HEK293T (cell line): Measurements from ENCODE around the gene RNF10.

ENCODE experiments used
- CTCF ChIA-PET: fragments of 350-600 bp; formaldehyde crosslinking; extraction: SDS; loops from one replicate; lab custom pipeline; 2021; ENCODE audit warnings: antibody characterized with exemption, inconsistent platforms; lab: Yijun Ruan, JAX
- POLR2A ChIA-PET: fragments of 350-600 bp; formaldehyde crosslinking; extraction: SDS; loops from one replicate; lab custom pipeline; 2020; ENCODE audit warnings: antibody characterized with exemption, inconsistent platforms; lab: Yijun Ruan, JAX
- DNase-seq: peaks from one replicate; pipeline ENCODE4 v3.0.0; 2012; ENCODE audit warnings: mixed read lengths; ENCODE audit errors: extremely low spot score
- ARNT ChIP-seq: fragments of 450-650 bp; IDR thresholded peaks from 2 replicates; pipeline ENCODE4 v1.6.1; 2017; ENCODE audit warnings: mild to moderate bottlenecking
- BHLHE40 ChIP-seq: fragments of 450-650 bp; IDR thresholded peaks from 2 replicates; pipeline ENCODE4 v1.6.1; 2016; ENCODE audit warnings: mild to moderate bottlenecking, moderate library complexity, borderline replicate concordance
- CTBP1 ChIP-seq: fragments of 450-650 bp; IDR thresholded peaks from 2 replicates; pipeline ENCODE4 v1.6.1; 2016; ENCODE audit warnings: borderline replicate concordance
- ELF4 ChIP-seq: fragments of 450-650 bp; IDR thresholded peaks from 2 replicates; pipeline ENCODE4 v1.6.1; 2017; ENCODE audit warnings: antibody characterized with exemption
- FOXA1 ChIP-seq: fragments of 450-650 bp; IDR thresholded peaks from 2 replicates; pipeline ENCODE4 v1.6.1; 2016; ENCODE audit warnings: mild to moderate bottlenecking
- FOXK2 ChIP-seq: fragments of 450-650 bp; IDR thresholded peaks from 2 replicates; pipeline ENCODE4 v1.6.1; 2016; ENCODE audit warnings: mild to moderate bottlenecking
- FOXM1 ChIP-seq: fragments of 450-650 bp; IDR thresholded peaks from 2 replicates; pipeline ENCODE4 v1.6.1; 2017; ENCODE audit warnings: mild to moderate bottlenecking, borderline replicate concordance
- HDGF ChIP-seq: fragments of 450-650 bp; IDR thresholded peaks from 2 replicates; pipeline ENCODE4 v1.6.1; 2017; ENCODE audit warnings: antibody characterized with exemption, borderline replicate concordance
- L3MBTL2 ChIP-seq: fragments of 450-650 bp; conservative IDR thresholded peaks from 2 replicates; pipeline ENCODE4 v1.6.1; 2016; ENCODE audit warnings: mild to moderate bottlenecking
- LEF1 ChIP-seq: fragments of 450-650 bp; IDR thresholded peaks from 2 replicates; pipeline ENCODE4 v1.6.1; 2017; ENCODE audit warnings: mild to moderate bottlenecking, borderline replicate concordance
- NFRKB ChIP-seq: fragments of 450-650 bp; IDR thresholded peaks from 2 replicates; pipeline ENCODE4 v1.6.1; 2016; ENCODE audit warnings: mild to moderate bottlenecking, moderate library complexity
- SP1 ChIP-seq: fragments of 450-650 bp; IDR thresholded peaks from 2 replicates; pipeline ENCODE4 v1.6.1; 2017
- SUZ12 ChIP-seq: fragments of 450-650 bp; IDR thresholded peaks from 2 replicates; pipeline ENCODE4 v1.6.1; 2016; ENCODE audit warnings: mild to moderate bottlenecking
- TARDBP ChIP-seq: fragments of 450-650 bp; IDR thresholded peaks from 2 replicates; pipeline ENCODE4 v1.6.1; 2016
- ZNF384 ChIP-seq: fragments of 450-650 bp; IDR thresholded peaks from 2 replicates; pipeline ENCODE4 v1.6.1; 2016
- TF ChIP-seq, protein P1 (sequence below): fragments of 450-650 bp; IDR thresholded peaks from 2 replicates; pipeline ENCODE4 v1.6.1; 2016

RNF10 gene

DNA sequence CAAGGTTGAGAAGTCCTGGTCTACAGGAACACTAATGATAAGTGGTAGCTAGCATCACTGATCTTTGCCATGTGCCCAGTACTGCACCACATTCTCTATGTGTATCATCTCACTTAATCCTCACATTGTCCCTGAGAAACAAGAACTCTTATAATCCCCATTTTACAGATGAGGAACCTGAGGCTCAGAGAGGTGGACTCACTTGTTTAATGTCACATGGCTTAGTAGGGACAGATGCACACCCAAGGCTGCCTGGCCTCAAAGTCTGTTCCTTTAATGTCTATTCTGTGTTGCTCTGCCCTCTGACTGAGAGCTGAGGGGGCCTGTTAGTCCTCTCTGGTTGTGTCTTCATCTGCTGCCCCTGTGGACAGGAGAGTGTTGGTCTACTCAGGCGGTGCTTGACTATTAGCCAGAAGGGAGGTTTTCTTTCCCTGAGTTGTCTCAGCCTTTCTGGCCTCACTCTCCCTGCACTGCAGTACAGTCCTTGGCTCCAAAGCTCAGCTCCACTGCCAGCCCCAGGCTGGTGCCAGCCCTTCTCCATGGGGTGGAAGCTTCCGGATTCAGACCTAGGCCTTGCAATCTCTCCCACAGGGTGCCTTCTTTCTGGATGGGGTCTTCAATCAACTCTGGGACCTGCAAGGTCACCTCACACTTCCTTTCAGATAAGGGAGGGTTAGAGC is 43.2 kb upstream of the RNF10 start:
- POLR2A ChIA-PET = interaction anchor here (0.6 to 1.2 kb wide), 4 partner anchors 9 to 290 kb away, joined by 3 to 4 read pairs (median 3); partner anchors contain the start of gene RPLP0
- CTCF ChIA-PET = interaction anchor here (1.2 to 2.1 kb wide), 2 partner anchors 15 to 21 kb away, joined by 4 to 6 read pairs; partner anchors contain the start of gene SRSF9
- DNase-seq = no peak
- TF ChIP-seq TARDBP = no peak
- no peak for TF ChIP-seq NFRKB
- no peak for TF ChIP-seq ELF4

DNA sequence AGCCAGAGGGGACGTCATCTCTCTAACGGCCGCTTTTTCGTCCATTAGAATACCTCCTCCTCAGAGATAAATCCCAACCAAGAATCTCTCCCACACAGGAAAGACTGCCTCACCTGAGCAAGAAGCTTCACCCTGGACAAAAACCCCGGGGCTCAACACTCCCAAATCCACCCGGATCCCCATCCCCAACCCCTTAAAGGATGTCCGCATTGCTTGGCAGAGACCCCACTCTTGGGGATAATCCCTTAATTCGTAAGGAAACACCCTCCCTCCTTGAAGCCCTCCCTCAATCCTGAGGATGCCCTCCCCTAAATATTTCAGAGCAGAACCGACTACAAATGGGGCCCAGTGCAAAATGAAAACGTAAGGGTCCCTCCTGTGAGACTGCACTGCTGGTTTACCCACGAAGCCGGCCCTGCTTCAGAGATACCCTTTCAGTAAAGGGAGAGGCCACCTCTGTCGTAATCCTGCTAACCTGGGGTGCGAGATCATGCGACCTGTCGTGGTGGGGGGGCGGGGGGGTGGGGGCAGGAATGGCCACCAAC is 38.9 kb upstream of the RNF10 start:
- DNase-seq = no peak
- TF ChIP-seq L3MBTL2 = no peak
- TF ChIP-seq, protein P1, sequence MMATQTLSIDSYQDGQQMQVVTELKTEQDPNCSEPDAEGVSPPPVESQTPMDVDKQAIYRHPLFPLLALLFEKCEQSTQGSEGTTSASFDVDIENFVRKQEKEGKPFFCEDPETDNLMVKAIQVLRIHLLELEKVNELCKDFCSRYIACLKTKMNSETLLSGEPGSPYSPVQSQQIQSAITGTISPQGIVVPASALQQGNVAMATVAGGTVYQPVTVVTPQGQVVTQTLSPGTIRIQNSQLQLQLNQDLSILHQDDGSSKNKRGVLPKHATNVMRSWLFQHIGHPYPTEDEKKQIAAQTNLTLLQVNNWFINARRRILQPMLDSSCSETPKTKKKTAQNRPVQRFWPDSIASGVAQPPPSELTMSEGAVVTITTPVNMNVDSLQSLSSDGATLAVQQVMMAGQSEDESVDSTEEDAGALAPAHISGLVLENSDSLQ = no peak
- no peak for TF ChIP-seq NFRKB
- no peak for TF ChIP-seq LEF1
- TF ChIP-seq CTBP1 = no peak
- no peak for TF ChIP-seq FOXM1
- TF ChIP-seq BHLHE40 = no peak
- no peak for TF ChIP-seq ARNT
- TF ChIP-seq HDGF = no peak
- no peak for TF ChIP-seq SUZ12
- no peak for TF ChIP-seq SP1
- TF ChIP-seq FOXA1 = no peak
- TF ChIP-seq FOXK2 = no peak
- POLR2A ChIA-PET = interaction anchor here (0.6 to 2.4 kb wide), 6 partner anchors 8 to 52 kb away, joined by 3 to 39 read pairs (median 6); partner anchors contain the start of genes COQ5 and SRSF9
- CTCF ChIA-PET = no interaction called here

DNA sequence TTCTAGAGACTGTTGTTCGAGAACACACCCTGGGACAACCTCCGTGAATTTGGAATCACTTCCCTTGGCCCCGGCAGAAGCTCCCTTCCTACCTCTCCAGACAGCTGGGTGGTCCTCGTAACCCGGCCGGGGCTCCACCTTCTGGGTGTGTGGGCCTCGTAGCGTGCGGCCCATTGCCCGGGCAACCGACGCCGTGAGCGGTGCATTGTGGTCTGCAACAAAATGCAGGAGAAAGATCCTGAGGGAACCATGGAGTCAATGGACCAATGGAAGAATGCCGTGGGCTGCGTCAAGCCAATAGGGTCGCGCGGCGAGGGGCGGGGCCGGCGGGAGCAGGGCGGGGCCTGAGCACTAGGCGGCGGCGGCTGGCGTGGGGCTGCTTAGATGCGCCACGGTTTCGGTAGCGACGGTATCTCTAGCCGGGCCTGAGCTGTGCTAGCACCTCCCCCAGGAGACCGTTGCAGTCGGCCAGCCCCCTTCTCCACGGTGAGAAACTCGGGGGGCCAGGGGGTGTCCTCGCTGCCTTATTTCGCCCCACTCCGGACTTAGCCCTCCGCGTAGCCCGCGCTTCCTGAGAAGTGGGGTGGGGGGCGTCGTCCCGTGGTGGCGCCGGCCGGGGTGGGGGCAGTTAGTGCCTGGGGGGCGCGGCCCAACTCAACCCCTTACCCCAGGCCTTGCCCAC is 38.3 kb upstream of the RNF10 start, which contains the start of gene DYNLL1:
DYNLL1 (plus strand) TSS at position 383 of the 682 bp plus-strand sequence. CDS start 309 bp downstream, outside the sequence.
- TF ChIP-seq ELF4 = peak; percentile 48; the same call in 1 of the 2 replicates
- no peak for TF ChIP-seq FOXK2
- no peak for TF ChIP-seq FOXM1
- TF ChIP-seq ARNT = 0 out of 2 replicates have a peak, but pooled peaks have one; percentile 42
- no peak for TF ChIP-seq TARDBP
- no peak for TF ChIP-seq ZNF384
- no peak for TF ChIP-seq SUZ12
- no peak for TF ChIP-seq FOXA1
- TF ChIP-seq, protein P1 = no peak
- TF ChIP-seq BHLHE40 = no peak
- ChIA-PET CTCF (interaction anchor here (1.0 kb wide), 1 partner anchor 38 kb away, joined by 3 read pairs; no protein-coding TSS in a partner anchor), POLR2A (interaction anchor here (0.6 to 2.4 kb wide), 9 partner anchors 8 to 85 kb away, joined by 3 to 39 read pairs (median 5); partner anchors contain the start of genes COQ5, POP5 and SRSF9)
- peak; percentile 99 for DNase-seq

DNA sequence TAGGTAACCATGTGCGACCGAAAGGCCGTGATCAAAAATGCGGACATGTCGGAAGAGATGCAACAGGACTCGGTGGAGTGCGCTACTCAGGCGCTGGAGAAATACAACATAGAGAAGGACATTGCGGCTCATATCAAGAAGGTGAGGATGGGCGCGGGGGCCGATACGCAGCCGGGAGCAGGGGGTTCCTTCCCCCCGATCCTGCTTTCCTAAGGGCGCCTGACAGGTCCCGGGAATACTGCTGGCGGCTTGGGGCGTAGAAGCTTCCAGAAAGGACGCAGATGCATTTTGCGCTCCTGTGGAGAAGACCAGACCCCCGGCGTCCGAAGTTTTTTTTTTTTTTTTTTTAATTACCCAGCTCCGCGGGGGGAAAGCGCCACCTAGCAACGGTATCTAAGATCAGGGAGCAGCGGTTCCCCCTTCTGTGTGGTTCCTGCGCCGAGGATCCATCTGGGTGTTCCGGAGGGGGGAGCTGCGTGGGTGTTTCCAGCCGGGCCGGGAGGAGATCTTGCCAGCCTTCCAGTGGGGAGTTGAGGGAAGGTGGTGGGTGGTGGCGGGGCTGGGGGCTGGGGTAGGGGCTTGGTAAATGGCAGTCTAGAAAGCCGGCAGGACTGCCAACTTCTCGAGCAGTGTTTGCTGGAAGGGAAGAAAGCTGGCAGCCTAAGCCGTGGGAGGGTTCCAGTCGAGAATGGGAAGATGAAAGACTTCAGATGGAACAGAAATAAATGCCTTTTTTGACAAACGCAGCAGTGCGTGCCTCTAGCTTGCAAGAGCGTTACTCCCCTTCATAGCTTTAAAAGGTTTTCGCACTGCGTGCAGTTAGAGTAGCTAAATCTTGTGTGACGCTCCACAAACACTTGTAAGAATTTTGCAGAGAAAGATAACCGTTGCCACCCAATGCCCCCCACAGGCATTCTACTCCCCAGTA is 37.5 kb upstream of the RNF10 start:
- CTCF ChIA-PET = interaction anchor here (1.0 kb wide), 1 partner anchor 39 kb away, joined by 3 read pairs; no protein-coding TSS in a partner anchor
- peak; percentile 36 for DNase-seq
- no peak for TF ChIP-seq FOXM1
- no peak for TF ChIP-seq ELF4
- TF ChIP-seq, protein P1 = no peak
- TF ChIP-seq LEF1 = no peak
- TF ChIP-seq ZNF384 = peak; percentile 90
- TF ChIP-seq L3MBTL2 = no peak
- no peak for TF ChIP-seq CTBP1
- no peak for TF ChIP-seq HDGF
- POLR2A ChIA-PET = interaction anchor here (0.6 to 2.4 kb wide), 13 partner anchors 8 to 296 kb away, joined by 3 to 39 read pairs (median 4); partner anchors contain the start of genes COQ5, COX6A1, POP5 and RPLP0

DNA sequence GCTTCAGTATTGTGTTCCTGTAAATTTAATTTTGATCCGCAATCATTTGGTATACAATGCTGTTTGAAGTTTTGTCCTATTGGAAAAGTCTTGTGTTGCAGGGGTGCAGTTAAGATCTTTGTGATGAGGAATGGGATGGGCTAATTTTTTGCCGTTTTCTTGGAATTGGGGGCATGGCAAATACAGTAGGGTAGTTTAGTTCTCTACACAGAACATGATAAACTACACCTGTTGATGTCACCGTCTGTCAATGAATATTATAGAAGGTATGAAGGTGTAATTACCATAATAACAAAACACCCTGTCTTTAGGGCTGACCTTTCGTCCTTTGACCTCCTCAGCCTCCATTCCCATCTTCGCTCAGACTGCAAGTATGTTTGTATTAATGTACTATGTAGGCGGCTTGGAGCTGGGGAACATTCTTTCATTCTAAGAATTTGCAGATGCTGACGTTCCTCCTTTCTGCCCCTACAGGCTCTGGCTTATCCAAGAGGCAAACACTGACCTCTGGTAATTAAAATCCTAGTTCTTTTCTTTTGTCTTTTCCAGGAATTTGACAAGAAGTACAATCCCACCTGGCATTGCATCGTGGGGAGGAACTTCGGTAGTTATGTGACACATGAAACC is 36.5 kb upstream of the RNF10 start:
- TF ChIP-seq FOXM1 (no peak), L3MBTL2 (no peak), ZNF384 (no peak), NFRKB (no peak), CTBP1 (no peak), FOXK2 (no peak), LEF1 (no peak)
- CTCF ChIA-PET = no interaction called here
- POLR2A ChIA-PET = interaction anchor here (0.8 to 2.4 kb wide), 7 partner anchors 25 to 84 kb away, joined by 3 to 39 read pairs (median 4); partner anchors contain the start of genes COQ5, COX6A1, POP5 and SRSF9
- no peak for DNase-seq
